ENCODE measurements around the gene HLCS. TPM values are rescaled to one million over a fixed set of nuclear protein-coding genes. Genes with fewer than 3 reads are reported as not detected.

Gene HLCS
- total RNA-seq, result 35.6 and 51.2 TPM in 2 replicates

GRCh38 chr21:36966066-36966820 is at the start of gene HLCS:
TSS of gene HLCS (minus strand) at chr21:36966669. CDS start at chr21:36966638, 31 bp downstream.

GRCh38 chr21:37006486-37007291 is 40.2 kb upstream of the HLCS start, which contains the start of gene RIPPLY3:
TSS of gene RIPPLY3 (plus strand) at chr21:37006702. CDS start at chr21:37006773, 71 bp downstream.

Other genes starting within 250 kb of the HLCS start
- gene RIPPLY3, start 40.0 kb upstream of the HLCS start, total RNA-seq, result not detected in 2 replicates
- gene PIGP, start 106.4 kb upstream of the HLCS start, total RNA-seq, result 3.5 and 7.4 TPM in 2 replicates
- 511 and 572 TPM in 2 replicates for gene TTC3, start 106.6 kb upstream of the HLCS start, total RNA-seq